C4-2B (cell line): ENCODE results near the gene CD79B.

ENCODE experiments used
- H3K27ac ChIP-seq: fragments of 450-650 bp; 2 replicates; pipeline ENCODE4 v1.5.1; 2017
- ZFX ChIP-seq: fragments of 450-650 bp; IDR thresholded peaks from 2 replicates; pipeline ENCODE4 v1.6.1; 2017
- TF ChIP-seq, protein P1 (sequence below): fragments of 450-650 bp; conservative IDR thresholded peaks from 2 replicates; pipeline ENCODE4 v1.5.1; 2017; ENCODE audit warnings: mild to moderate bottlenecking

The CD79B gene

DNA sequence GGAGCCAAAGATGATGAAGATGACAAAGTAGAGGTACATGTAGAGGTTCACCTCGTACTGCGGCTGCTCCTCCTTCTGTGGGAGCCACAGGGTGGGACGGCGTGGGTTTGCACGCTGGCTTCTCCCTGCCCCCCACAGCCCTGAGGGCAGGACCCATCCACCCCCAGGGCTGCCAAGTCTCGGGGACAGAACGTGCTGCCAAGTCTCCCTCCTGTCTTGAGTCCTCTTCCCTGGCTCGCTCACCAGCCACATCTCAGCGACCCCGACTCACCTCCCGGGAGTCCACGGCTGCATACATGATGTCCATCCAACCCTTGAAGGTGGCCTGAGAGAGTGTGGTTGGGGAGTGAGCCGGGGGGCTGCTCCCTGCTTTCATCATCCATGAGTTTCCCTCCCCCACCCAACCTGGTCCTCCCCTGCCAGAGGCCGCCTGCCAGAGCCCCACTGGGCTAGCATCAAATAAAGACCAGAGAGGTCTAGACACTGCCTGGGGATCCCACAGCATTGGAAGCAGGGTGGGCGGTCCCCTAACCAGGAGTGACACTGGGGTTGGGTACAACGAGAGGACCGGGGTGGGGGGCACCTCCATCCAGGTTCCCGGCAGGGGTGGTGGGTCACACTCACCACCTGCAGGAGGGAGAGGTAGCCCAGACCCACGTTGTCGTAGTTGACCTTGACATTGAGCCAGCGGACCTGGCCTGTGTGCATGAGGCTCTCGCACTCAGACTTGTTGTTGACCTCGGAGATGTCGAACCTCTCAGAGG lies 12.8 kb upstream of the CD79B start:
- TF ChIP-seq, protein P1, sequence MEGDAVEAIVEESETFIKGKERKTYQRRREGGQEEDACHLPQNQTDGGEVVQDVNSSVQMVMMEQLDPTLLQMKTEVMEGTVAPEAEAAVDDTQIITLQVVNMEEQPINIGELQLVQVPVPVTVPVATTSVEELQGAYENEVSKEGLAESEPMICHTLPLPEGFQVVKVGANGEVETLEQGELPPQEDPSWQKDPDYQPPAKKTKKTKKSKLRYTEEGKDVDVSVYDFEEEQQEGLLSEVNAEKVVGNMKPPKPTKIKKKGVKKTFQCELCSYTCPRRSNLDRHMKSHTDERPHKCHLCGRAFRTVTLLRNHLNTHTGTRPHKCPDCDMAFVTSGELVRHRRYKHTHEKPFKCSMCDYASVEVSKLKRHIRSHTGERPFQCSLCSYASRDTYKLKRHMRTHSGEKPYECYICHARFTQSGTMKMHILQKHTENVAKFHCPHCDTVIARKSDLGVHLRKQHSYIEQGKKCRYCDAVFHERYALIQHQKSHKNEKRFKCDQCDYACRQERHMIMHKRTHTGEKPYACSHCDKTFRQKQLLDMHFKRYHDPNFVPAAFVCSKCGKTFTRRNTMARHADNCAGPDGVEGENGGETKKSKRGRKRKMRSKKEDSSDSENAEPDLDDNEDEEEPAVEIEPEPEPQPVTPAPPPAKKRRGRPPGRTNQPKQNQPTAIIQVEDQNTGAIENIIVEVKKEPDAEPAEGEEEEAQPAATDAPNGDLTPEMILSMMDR: no peak
- TF ChIP-seq ZFX: no peak
- no peak overlapping the region for H3K27ac ChIP-seq

DNA sequence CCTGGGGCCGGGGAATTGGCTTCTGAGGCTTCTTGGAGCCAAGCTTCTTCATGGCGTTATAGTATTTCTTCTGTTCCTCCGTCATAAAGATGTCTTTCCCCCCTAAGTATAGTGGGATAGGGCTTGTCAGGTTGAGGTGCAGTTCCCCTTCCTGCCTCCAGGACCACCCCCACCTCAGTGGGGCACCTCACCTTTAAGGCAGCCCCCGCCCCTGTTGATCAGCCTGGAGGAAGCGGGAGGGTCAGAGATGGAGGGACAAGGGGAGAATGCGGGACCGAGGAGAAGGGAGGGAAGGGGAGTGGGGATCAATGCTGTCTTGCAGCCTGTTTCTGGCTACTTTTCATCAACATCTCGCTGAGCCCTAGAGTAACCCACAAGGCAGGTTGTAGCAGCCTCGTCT lies 11.6 kb upstream of the CD79B start:
- H3K27ac ChIP-seq: no peak overlapping the region
- no peak for TF ChIP-seq ZFX
- TF ChIP-seq, protein P1: no peak

DNA sequence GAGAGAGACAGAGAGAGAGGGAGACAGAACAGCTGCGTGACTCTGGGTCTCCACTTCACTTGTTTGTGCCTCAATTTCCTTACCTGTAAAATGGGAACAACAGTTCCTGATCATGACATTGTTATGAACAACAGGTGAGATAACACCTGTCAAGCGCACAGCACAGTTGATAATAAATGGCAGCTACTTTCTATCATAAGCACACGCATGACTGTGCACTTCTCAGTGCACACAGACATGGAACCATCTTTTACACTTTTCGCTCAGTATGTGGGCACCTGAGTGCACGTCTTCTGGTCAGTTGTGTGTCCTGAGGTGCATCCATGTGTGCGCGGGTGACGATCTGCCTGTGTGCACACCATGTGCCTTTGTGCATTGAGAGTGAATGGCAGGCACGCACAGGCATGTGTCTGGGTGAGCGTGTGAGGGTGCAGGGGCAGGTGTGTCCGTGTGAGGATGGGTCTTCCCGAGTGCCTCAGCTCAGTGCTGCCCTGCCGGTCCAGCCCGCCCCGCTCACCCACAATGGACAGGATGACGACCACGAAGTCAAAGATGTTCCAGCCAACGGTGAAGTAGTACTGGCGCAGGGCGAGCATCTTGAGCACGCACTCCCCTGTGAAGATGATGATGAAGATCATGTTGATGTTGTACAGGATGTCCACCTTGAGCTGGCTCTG lies 10.3 kb upstream of the CD79B start:
- no peak overlapping the region for H3K27ac ChIP-seq
- TF ChIP-seq ZFX: no peak
- TF ChIP-seq, protein P1: no peak

DNA sequence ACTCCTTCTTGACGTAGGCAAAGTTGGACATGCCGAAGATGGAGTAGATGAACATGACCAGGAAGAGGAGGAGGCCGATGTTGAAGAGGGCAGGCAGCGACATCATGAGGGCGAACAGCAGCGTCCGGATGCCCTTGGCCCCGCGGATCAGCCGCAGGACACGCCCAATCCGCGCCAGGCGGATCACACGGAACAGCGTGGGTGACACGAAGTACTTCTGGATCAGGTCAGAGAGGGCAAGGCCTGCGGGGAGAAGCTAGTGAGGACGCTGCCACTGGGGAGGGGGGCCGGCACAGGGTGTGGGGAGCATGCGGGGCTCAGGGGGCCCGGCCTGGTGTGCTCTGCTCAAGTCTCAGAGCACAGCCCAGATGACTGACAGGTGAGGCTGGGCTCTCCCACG lies 9.6 kb upstream of the CD79B start:
- no peak overlapping the region for H3K27ac ChIP-seq
- TF ChIP-seq, protein P1: no peak
- no peak for TF ChIP-seq ZFX

DNA sequence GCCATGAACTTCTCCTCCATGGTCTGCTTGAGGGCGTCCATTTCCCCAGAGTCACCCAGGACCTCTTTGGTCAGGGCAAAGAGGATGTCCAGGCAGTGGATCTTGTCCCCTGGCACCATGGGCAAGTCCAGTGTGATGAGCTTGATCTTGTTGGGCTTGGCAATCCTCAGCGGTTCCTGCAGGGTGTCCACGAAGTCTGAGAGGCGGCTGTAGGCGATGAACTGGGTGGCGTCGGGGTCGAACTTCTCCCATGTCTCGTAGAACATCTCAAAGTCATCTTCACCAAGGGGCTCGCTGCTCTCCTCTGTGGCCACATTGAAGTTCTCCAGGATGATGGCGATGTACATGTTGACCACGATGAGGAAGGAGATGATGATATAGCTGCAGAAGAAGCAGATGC lies 9.0 kb upstream of the CD79B start:
- H3K27ac ChIP-seq: no peak overlapping the region
- no peak for TF ChIP-seq ZFX
- TF ChIP-seq, protein P1: no peak

DNA sequence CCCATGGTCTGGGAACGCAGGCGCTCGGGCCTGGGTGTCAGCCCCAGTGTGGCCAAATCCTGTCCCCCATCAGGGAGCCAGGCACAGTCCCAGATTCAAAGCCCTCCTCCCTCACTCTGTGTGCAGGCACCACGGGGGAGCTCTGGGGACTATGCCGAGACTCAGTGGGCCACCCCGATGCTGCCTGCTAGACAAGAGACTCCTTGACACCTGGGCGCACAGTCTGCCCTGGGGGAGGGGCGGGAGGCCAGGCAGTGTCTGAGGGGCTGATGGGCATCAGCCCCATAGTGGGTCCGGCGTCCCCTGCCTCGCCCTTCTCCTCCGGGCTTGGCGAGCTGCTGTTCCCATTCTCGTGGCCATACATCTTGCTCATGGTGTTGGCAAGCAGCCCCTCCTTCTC lies 8.5 kb upstream of the CD79B start:
- TF ChIP-seq, protein P1: no peak
- TF ChIP-seq ZFX: no peak
- H3K27ac ChIP-seq: no peak overlapping the region

DNA sequence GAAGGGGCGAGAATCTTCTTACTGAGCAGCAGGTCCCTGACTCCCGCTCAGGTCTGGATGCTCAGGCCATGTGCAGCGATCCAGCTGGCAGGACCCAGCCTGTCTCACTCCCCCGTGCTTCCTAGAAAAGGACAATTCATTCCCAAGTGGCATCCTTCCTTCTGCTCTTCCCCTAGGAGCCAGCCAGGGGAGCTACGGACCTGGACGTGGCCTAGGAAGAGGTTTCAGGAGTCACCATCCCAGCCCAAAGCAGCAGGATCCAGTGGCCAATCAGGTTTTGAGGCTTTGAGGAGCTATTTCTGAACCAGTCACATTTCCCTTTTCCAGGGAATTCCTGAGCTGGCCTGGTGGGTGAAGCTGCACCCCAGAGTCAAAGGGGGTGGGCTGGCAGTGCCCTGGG lies 7.8 kb upstream of the CD79B start:
- no peak overlapping the region for H3K27ac ChIP-seq
- no peak for TF ChIP-seq ZFX
- TF ChIP-seq, protein P1: no peak
